D721Med (cell line): ENCODE measurements around the gene RCC2.

Source experiments
- DNase-seq: peaks from one replicate; pipeline ENCODE4 v3.0.0; 2011; ENCODE audit warnings: low spot score; ENCODE audit not compliant: insufficient read length
- FAIRE-seq: peaks from 2 replicates; lab custom pipeline; 2011; peaks lifted over from hg19 to GRCh38; lab: Jason Lieb, UNC
- TF ChIP-seq, protein P1 (sequence below): IDR thresholded peaks from 2 replicates; pipeline ENCODE4 v1.5.1; 2012; ENCODE audit warnings: mild to moderate bottlenecking, control low read depth; ENCODE audit not compliant: insufficient read depth; ENCODE audit errors: missing control alignments

RCC2 gene

DNA sequence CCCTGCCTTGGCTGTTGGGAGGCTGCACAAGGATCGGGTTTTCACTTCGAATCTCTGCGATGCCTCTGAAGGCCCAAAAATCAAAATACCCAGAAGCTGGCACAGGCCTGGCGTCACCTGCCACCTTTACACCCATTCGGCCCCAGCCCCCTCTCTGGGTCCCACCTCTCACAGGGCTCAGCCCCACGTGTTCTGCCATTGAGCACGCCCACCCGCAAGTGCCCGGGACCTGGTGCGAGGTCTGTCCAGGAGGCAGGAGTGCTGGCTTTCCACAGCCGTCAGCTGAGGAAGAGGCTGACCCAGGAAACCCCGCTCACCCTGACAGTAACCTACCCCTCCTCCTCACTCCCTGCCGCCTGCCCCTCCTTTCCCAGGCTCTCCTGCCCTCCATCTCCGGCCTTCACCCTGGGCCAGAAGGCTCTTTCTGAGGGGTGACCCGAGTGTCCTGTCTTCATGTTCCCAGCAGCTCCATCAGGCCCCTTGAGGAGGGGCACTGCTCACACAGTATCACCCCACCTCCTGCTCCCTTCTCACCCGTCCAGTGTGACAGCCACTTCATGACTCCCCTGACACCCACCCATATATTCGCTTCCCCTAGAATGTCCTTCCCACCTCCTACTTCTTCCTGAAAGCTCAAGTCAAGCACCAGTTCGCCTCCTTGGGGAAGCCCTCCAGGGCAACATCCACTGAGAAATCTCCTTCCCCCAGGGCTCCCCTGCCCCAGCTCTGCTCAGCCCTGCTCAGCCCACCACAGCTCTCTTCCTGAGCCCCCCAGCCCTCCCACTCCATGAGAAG is 13.5 kb downstream of the RCC2 start:
- TF ChIP-seq, protein P1, sequence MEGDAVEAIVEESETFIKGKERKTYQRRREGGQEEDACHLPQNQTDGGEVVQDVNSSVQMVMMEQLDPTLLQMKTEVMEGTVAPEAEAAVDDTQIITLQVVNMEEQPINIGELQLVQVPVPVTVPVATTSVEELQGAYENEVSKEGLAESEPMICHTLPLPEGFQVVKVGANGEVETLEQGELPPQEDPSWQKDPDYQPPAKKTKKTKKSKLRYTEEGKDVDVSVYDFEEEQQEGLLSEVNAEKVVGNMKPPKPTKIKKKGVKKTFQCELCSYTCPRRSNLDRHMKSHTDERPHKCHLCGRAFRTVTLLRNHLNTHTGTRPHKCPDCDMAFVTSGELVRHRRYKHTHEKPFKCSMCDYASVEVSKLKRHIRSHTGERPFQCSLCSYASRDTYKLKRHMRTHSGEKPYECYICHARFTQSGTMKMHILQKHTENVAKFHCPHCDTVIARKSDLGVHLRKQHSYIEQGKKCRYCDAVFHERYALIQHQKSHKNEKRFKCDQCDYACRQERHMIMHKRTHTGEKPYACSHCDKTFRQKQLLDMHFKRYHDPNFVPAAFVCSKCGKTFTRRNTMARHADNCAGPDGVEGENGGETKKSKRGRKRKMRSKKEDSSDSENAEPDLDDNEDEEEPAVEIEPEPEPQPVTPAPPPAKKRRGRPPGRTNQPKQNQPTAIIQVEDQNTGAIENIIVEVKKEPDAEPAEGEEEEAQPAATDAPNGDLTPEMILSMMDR = no peak
- FAIRE-seq = no peak

DNA sequence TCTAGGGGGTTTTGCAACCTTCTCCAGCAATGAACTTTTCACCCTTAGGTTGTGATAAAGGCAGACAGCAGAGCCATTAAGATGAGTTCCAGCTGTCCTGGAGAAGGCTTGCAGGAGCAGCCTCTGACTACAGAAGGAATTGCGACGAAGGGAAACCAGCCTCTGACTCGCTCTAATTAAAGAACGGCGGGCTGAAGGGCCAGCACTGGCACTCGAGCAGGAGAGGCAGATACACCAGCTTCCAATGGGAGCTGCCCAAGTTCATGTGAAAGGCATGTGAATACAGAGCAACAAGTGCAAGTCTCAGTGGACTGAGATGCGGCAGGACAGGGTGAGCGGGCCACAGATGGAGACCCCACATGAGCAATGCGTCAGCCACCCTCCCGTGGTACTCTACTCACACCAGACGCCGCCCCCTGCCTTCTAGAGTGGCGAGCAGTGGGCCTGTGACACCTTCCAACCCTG is 15.7 kb downstream of the RCC2 start:
- TF ChIP-seq, protein P1 = no peak
- DNase-seq = no peak
- FAIRE-seq = no peak

More for the DNA sequence above, 13.5 kb downstream of the RCC2 start:
- DNase-seq = no peak

DNA sequence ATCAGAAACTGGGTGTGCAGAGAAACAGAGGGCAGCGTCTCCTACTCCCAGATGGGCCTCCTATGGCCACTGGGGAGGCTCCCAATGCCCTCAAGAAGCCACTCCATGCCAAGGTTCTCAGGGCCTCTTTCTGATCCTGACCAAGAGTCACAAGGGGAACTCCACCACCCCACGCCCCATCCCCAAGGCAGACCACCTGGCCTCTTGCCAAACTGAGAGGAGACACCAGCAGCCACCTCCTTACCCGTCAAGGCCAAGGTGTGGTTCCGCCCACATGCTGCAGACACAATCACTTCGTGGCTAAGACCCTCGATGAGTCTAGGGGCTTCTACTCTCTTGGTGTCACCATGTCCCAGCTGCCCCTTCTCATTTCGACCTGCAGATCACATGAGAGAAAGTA is 17.0 kb downstream of the RCC2 start:
- TF ChIP-seq, protein P1 = no peak
- no peak for DNase-seq
- FAIRE-seq = no peak

DNA sequence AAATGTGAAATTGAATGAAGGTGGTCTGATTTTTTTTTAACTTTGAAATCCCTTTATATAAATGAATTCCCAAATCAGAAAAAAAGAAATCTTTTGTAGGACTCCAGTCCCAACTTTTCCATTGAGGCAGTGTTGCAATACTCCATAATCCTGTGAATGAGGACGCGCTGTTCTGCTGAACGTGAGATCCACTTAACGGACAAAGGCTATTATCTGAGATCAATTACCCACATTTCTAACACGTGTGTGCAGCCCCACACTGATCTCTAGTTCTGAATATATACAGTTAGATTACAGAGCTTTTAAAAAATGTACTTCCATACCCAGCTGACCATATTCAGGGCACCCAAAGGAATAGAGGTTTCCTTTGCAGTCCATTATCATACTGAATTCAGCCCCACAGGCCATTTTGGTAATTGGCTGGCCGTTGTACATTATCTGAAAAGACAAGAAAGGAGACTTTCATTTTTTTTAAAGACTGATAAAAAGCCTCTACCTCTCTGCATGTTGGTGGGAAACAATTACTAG is 19.0 kb downstream of the RCC2 start:
- DNase-seq (no peak), FAIRE-seq (no peak)
- TF ChIP-seq, protein P1 = no peak

DNA sequence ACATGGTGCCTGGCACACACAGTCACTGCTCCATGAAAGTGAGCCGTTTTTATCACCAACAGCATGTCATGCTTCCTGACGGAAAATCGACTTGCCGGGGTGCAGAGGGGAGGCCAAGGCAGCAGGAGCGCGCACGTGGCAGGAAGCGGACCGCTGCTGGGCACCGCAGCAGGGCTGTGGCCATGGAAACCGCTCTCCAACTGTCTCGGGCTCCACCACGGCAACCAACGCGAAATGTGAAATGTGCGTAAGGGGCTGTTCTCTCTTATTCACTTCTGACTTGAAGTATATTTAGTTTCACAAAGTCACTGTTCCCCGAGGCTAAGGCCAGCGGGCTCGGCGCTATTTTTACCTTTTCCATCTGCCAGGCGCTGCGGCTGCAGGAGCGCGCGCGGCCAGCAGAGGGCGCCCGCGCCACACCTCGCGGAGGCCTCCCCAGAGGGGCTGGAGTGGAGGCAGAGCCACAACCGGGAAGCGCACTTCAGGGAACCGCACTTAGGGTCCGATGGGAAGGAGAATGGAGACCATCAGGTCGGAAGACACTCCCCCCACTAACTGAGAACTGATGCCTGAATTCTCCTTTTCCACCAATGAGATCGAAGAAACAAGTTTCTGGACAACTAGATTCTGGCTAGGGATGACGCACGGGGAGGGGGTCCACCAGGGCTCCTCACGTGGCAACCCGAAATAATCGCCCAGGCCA is 19.7 kb downstream of the RCC2 start:
- TF ChIP-seq, protein P1 = peak; percentile 94
- DNase-seq (peak; percentile 65), FAIRE-seq (no peak)

DNA sequence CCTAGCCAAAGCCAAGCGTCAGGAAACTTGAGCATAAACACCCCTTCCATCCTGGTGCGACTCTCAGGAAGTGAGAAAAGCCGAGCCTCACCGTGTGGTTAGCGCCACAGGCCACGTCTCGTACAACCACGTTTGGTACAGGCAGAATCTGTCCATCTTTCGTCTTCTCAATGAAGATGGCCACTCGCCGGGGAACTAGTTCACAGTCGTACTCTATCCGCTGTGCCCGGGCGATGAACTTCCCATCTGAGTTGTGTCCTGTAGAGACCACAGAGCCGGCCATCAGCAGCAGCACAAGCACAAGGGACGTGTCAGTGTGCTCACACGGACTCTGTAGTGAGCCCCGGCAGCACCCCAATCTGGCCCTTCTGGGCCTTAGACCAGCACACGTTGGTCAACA is 23.1 kb downstream of the RCC2 start:
- no peak for DNase-seq
- TF ChIP-seq, protein P1 = no peak
- FAIRE-seq = no peak
